Measurements from ENCODE around the gene EMSY.

- TF ChIP-seq POLR2A (IDR thresholded peaks at IDR 0.05) (no peak), CTCF (IDR thresholded peaks at IDR 0.05) (no peak), EP300 (IDR thresholded peaks at IDR 0.05) (no peak)
Measured at GRCh38 chr11:76559346-76559745, 114.5 kb downstream of the EMSY start.
